HepG2 (cell line): ENCODE results near the gene OGFR. TPM values are rescaled to one million over a fixed set of nuclear protein-coding genes. Genes with fewer than 3 reads are reported as not detected.
A peak's percentile ranks its signal among the peaks of the same experiment; 100 is the strongest.

Experiments used
- ATAC-seq: fragments of 200-7000 bp; cut with Tn5 transposase; 3 replicates; pipeline ENCODE4 v1.9.1; 2020; ENCODE audit warnings: mild to moderate bottlenecking, moderate library complexity
- BruUV-seq: library from RNA; stranded (reverse); fragments of 400-500 nt; replicated peaks from 2 replicates; lab custom pipeline; 2021; lab: Mats Ljungman, UMichigan
- CTCF ChIA-PET: fragments of 300-600 bp; formaldehyde crosslinking; extraction: SDS; loops from one replicate; lab custom pipeline; 2021; ENCODE audit warnings: low total read pairs, inconsistent platforms, low intra/inter-chr PET ratio; lab: Yijun Ruan, JAX
- POLR2A ChIA-PET: fragments of 350-600 bp; sonication (Branson Sonifier 250); formaldehyde crosslinking; loops from one replicate; lab custom pipeline; 2020; ENCODE audit warnings: antibody characterized with exemption, inconsistent platforms; lab: Yijun Ruan, JAX
- DNase-seq: peaks from one replicate; pipeline ENCODE4 v3.0.0-alpha.2; 2015; ENCODE audit warnings: low spot score
- FAIRE-seq: peaks from 3 replicates; lab custom pipeline; 2011; peaks lifted over from hg19 to GRCh38; lab: Jason Lieb, UNC
- H2AFZ ChIP-seq: one replicate; pipeline ENCODE4 v1.6.1; 2011; ENCODE audit warnings: low read length, inconsistent platforms
- H3K27ac ChIP-seq: fragments of 300-600 bp; 3 replicates; pipeline ENCODE4 v1.8.0; 2011; ENCODE audit warnings: mixed run types, mild to moderate bottlenecking, mixed read lengths, low read length, inconsistent platforms; ENCODE audit not compliant: insufficient read depth; ENCODE audit errors: extremely low read length
- H3K27me3 ChIP-seq, 2 experiments: fragments of 200-600 bp in 1 of 2; 2 replicates in 1 of 2; 3 replicates in 1 of 2; pipeline versions ENCODE4 v1.6.0 to v1.8.0; 2011; ENCODE audit warnings: low read length in 2 of 2, mild to moderate bottlenecking in 2 of 2, moderate library complexity in 2 of 2, inconsistent platforms in 1 of 2; ENCODE audit not compliant: insufficient read depth in 2 of 2, control insufficient read depth in 1 of 2
- H3K36me3 ChIP-seq, 2 experiments: fragments of 200-600 bp in 1 of 2; replicated peaks in 1 of 2; 2 replicates in 1 of 2; 3 replicates in 1 of 2; pipeline versions ENCODE4 v1.5.1 to v1.8.0; 2011; ENCODE audit warnings: low read length in 2 of 2, inconsistent platforms in 1 of 2; ENCODE audit not compliant: insufficient read depth in 2 of 2, control insufficient read depth in 1 of 2
- H3K4me1 ChIP-seq: 2 replicates; pipeline ENCODE4 v1.5.1; 2012; ENCODE audit warnings: low read length, inconsistent platforms; ENCODE audit not compliant: insufficient read depth
- H3K4me2 ChIP-seq: 2 replicates; pipeline ENCODE4 v1.6.0; 2011; ENCODE audit warnings: low read depth, low read length, inconsistent platforms
- H3K4me3 ChIP-seq, 3 experiments: fragments of 200-600 bp in 1 of 3; sonication (generic), shearing (Covaris generic) in 1 of 3; replicated peaks in 1 of 3; 2 replicates each; pipeline ENCODE4 v1.5.1; 2011 to 2016; ENCODE audit warnings: low read length in 3 of 3, inconsistent platforms in 2 of 3, low read depth in 2 of 3, mild to moderate bottlenecking in 2 of 3, control low read depth in 1 of 3, mixed read lengths in 1 of 3; ENCODE audit not compliant: insufficient read depth in 1 of 3
- H3K79me2 ChIP-seq: one replicate; pipeline ENCODE4 v1.6.1; 2011; ENCODE audit warnings: low read length, inconsistent platforms; ENCODE audit not compliant: insufficient read depth
- H3K9ac ChIP-seq: 2 replicates; pipeline ENCODE4 v1.6.0; 2011; ENCODE audit warnings: mild to moderate bottlenecking, low read depth, low read length, inconsistent platforms; ENCODE audit not compliant: insufficient read depth
- H3K9me3 ChIP-seq: 2 replicates; pipeline ENCODE4 v1.5.1; 2012; ENCODE audit warnings: mild to moderate bottlenecking, low read length
- H4K20me1 ChIP-seq: 2 replicates; pipeline ENCODE4 v1.6.0; 2011; ENCODE audit warnings: inconsistent platforms, mild to moderate bottlenecking, low read length, moderate library complexity; ENCODE audit not compliant: insufficient read depth
- ARNT2 ChIP-seq: sonication (generic); formaldehyde crosslinking; IDR thresholded peaks from 2 replicates; pipeline ENCODE4 v1.8.0; 2022; ENCODE audit warnings: mild to moderate bottlenecking, low read depth, missing genetic modification reagents, moderate library complexity
- ATM ChIP-seq: fragments of 450-650 bp; IDR thresholded peaks from 2 replicates; pipeline ENCODE4 v1.7.1; 2017; ENCODE audit warnings: mild to moderate bottlenecking, borderline replicate concordance
- BRF2 ChIP-seq: sonication (generic); formaldehyde crosslinking; IDR thresholded peaks from 2 replicates; pipeline ENCODE4 v1.8.1; 2022; ENCODE audit warnings: mild to moderate bottlenecking, missing genetic modification reagents
- GTF3A ChIP-seq: sonication (generic); formaldehyde crosslinking; conservative IDR thresholded peaks from 2 replicates; pipeline ENCODE4 v1.4.0; 2020; ENCODE audit warnings: mild to moderate bottlenecking, missing genetic modification reagents
- IRF2 ChIP-seq: IDR thresholded peaks from 2 replicates; pipeline ENCODE4 v1.6.1; 2018; ENCODE audit warnings: missing genetic modification reagents, missing compliant biosample characterization
- JUND ChIP-seq: sonication (generic); formaldehyde crosslinking; IDR thresholded peaks from 2 replicates; pipeline ENCODE4 v1.8.0; 2022; ENCODE audit warnings: mild to moderate bottlenecking, missing genetic modification reagents
- KMT2A ChIP-seq: sonication (generic); formaldehyde crosslinking; IDR thresholded peaks from 2 replicates; pipeline ENCODE4 v1.4.0; 2020; ENCODE audit warnings: missing genetic modification reagents
- MLLT10 ChIP-seq: sonication (generic); formaldehyde crosslinking; IDR thresholded peaks from 2 replicates; pipeline ENCODE4 v1.4.0; 2020; ENCODE audit warnings: missing genetic modification reagents
- MTF1 ChIP-seq: sonication (generic); formaldehyde crosslinking; IDR thresholded peaks from 2 replicates; pipeline ENCODE4 v1.5.0; 2020; ENCODE audit warnings: missing genetic modification reagents
- NONO ChIP-seq, 2 experiments: fragments of 450-650 bp in 1 of 2; sonication (generic) in 1 of 2; formaldehyde crosslinking in 1 of 2; IDR thresholded peaks in 1 of 2; conservative IDR thresholded peaks in 1 of 2; 2 replicates each; pipeline versions ENCODE4 v1.6.1 to v1.8.0; 2017 to 2022; ENCODE audit warnings: mild to moderate bottlenecking in 1 of 2, missing genetic modification reagents in 1 of 2, moderate library complexity in 1 of 2
- SETDB1 ChIP-seq: sonication (generic); formaldehyde crosslinking; IDR thresholded peaks from 2 replicates; pipeline ENCODE4 v1.5.1; 2020; ENCODE audit warnings: missing genetic modification reagents, mild to moderate bottlenecking, borderline replicate concordance
- U2AF2 ChIP-seq: fragments of 200-400 bp; formaldehyde crosslinking; IDR thresholded peaks from 2 replicates; pipeline ENCODE4 v1.6.1; 2017; ENCODE audit warnings: low read depth, mild to moderate bottlenecking, low read length
- ZNF124 ChIP-seq: sonication (generic); formaldehyde crosslinking; IDR thresholded peaks from 2 replicates; pipeline ENCODE4 v1.4.0; 2020; ENCODE audit warnings: missing genetic modification reagents
- ZNF282 ChIP-seq: fragments of 450-650 bp; IDR thresholded peaks from 2 replicates; pipeline ENCODE4 v1.6.1; 2018; ENCODE audit not compliant: partially characterized antibody
- ZNF331 ChIP-seq: sonication (generic); formaldehyde crosslinking; IDR thresholded peaks from 2 replicates; pipeline ENCODE4 v1.4.0; 2020; ENCODE audit warnings: missing genetic modification reagents
- WGBS: methylation state at CpG from one replicate; pipeline ENCODE4 v1.1.6; 2017; ENCODE audit warnings: low lambda C conversion rate; 5-methylcytosine and 5-hydroxymethylcytosine counted together
- in situ Hi-C: cut with HindIII; loops from 2 replicates; pipeline ENCODE4 v1.10.0; 2017; ENCODE audit warnings: low pct_unique_long_range_greater_than_20kb; ENCODE audit not compliant: extremely low pct_ligation_motif_present
- intact Hi-C: fragments of 100-400 bp; cut with micrococcal nuclease; formaldehyde crosslinking; loops from one replicate; pipeline ENCODE4 v1.10.0; 2022; ENCODE audit not compliant: unreplicated experiment
- polyA plus RNA-seq, 8 experiments: library from polyadenylated mRNA; depleted of rRNA in 3 of 8; stranded (reverse) in 7 of 8; unstranded in 1 of 8; fragments of >200 nt; fragmentation: Illumina TruSeq in 4 of 8; extraction: Trizol in 4 of 8; gene quantifications; 2 replicates each; pipeline versions ENCODE4 v1.2.1 to v1.2.3, GENCODE V29; 2011 to 2016; ENCODE audit warnings: low read depth in 4 of 8, missing spikeins in 1 of 8, mixed read lengths in 1 of 8; ENCODE audit not compliant: insufficient read depth in 1 of 8
- total RNA-seq, 5 experiments: library from RNA; depleted of rRNA; stranded (reverse); fragments of >200 nt; fragmentation: Illumina TruSeq; extraction: Trizol; gene quantifications; 2 replicates each; pipeline ENCODE4 v1.2.3, GENCODE V29; 2016; ENCODE audit warnings: low read depth in 1 of 5
- TF ChIP-seq, protein P1 (sequence below): sonication (generic); formaldehyde crosslinking; IDR thresholded peaks from 2 replicates; pipeline ENCODE4 v1.4.0; 2020; ENCODE audit warnings: missing genetic modification reagents
- TF ChIP-seq, protein P2 (sequence below): sonication (generic); formaldehyde crosslinking; conservative IDR thresholded peaks from 2 replicates; pipeline ENCODE4 v1.4.0; 2020; ENCODE audit warnings: mild to moderate bottlenecking, missing genetic modification reagents, moderate library complexity
- TF ChIP-seq, protein P3 (sequence below): sonication (generic); formaldehyde crosslinking; IDR thresholded peaks from 2 replicates; pipeline ENCODE4 v1.8.1; 2023; ENCODE audit warnings: mild to moderate bottlenecking, missing genetic modification reagents

The OGFR gene
- total and polyA plus RNA-seq, 2 of the 13 experiments (the other 11 are each of a cell fraction or from before 2014, with no cell fraction given) = 47.7 to 81.8 TPM

GRCh38 chr20:62861726-62862336, 57.2 kb downstream of the OGFR start, which contains the start of gene TCFL5:
Gene TCFL5 (minus strand): TSS chr20:62861822. CDS start chr20:62861670, 152 bp downstream.
- BruUV-seq = no TSS peak
- TF ChIP-seq ZNF331 (CRISPR knock-in tag) (peak; percentile 88), MLLT10 (CRISPR knock-in tag) (no peak), NONO (IDR thresholded peaks at IDR 0.05) (no peak), NONO (CRISPR knock-in tag; conservative IDR thresholded peaks at IDR 0.05) (peak; percentile 81), U2AF2 (no peak), MTF1 (CRISPR knock-in tag) (no peak; the same call in 1 of the 2 replicates), ARNT2 (CRISPR knock-in tag) (peak; percentile 96), SETDB1 (CRISPR knock-in tag) (no peak), GTF3A (CRISPR knock-in tag) (no peak), IRF2 (CRISPR knock-in tag) (peak; percentile 93), JUND (CRISPR knock-in tag) (peak; percentile 59; the same call in 1 of the 2 replicates), BRF2 (CRISPR knock-in tag) (peak; percentile 86; the same call in 1 of the 2 replicates), ZNF124 (CRISPR knock-in tag) (peak; percentile 86), ZNF282 (no peak), KMT2A (CRISPR knock-in tag) (peak; percentile 50; the same call in 1 of the 2 replicates), ATM (no peak)
- TF ChIP-seq, protein P1, sequence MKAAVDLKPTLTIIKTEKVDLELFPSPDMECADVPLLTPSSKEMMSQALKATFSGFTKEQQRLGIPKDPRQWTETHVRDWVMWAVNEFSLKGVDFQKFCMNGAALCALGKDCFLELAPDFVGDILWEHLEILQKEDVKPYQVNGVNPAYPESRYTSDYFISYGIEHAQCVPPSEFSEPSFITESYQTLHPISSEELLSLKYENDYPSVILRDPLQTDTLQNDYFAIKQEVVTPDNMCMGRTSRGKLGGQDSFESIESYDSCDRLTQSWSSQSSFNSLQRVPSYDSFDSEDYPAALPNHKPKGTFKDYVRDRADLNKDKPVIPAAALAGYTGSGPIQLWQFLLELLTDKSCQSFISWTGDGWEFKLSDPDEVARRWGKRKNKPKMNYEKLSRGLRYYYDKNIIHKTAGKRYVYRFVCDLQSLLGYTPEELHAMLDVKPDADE (CRISPR knock-in tag) = peak; percentile 53; the same call in 1 of the 2 replicates
- TF ChIP-seq, protein P2, sequence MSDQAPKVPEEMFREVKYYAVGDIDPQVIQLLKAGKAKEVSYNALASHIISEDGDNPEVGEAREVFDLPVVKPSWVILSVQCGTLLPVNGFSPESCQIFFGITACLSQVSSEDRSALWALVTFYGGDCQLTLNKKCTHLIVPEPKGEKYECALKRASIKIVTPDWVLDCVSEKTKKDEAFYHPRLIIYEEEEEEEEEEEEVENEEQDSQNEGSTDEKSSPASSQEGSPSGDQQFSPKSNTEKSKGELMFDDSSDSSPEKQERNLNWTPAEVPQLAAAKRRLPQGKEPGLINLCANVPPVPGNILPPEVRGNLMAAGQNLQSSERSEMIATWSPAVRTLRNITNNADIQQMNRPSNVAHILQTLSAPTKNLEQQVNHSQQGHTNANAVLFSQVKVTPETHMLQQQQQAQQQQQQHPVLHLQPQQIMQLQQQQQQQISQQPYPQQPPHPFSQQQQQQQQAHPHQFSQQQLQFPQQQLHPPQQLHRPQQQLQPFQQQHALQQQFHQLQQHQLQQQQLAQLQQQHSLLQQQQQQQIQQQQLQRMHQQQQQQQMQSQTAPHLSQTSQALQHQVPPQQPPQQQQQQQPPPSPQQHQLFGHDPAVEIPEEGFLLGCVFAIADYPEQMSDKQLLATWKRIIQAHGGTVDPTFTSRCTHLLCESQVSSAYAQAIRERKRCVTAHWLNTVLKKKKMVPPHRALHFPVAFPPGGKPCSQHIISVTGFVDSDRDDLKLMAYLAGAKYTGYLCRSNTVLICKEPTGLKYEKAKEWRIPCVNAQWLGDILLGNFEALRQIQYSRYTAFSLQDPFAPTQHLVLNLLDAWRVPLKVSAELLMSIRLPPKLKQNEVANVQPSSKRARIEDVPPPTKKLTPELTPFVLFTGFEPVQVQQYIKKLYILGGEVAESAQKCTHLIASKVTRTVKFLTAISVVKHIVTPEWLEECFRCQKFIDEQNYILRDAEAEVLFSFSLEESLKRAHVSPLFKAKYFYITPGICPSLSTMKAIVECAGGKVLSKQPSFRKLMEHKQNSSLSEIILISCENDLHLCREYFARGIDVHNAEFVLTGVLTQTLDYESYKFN (CRISPR knock-in tag) = peak; percentile 67
- TF ChIP-seq, protein P3, sequence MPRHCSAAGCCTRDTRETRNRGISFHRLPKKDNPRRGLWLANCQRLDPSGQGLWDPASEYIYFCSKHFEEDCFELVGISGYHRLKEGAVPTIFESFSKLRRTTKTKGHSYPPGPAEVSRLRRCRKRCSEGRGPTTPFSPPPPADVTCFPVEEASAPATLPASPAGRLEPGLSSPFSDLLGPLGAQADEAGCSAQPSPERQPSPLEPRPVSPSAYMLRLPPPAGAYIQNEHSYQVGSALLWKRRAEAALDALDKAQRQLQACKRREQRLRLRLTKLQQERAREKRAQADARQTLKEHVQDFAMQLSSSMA = no peak

More at GRCh38 chr20:62861726-62862336, 57.2 kb downstream of the OGFR start, which contains the start of gene TCFL5:
- POLR2A ChIA-PET = interaction anchor here (0.5 to 2.5 kb wide), 22 partner anchors 10 to 411 kb away, joined by 3 to 37 read pairs (median 7); partner anchors contain the start of genes ARFGAP1, GID8 and SLC17A9
- CTCF ChIA-PET = no interaction called here
- DNase-seq (peak; percentile 88), FAIRE-seq (peak; percentile 28), ATAC-seq (peak; percentile 93)
- Histone ChIP-seq H3K9me3 (no peaks in the 10 kb centered on the region), H3K27ac (peak within 1 kb of the TSS; percentile 20), H3K36me3 (peaks cover 7 to 10% of the 10 kb centered on the region in 2 experiments; a peak in 4 of 5 replicates), H3K9ac (peak within 1 kb of the TSS; percentile 72), H3K27me3 (peaks cover 0 to 11% of the 10 kb centered on the region in 2 experiments; a peak in 2 of 5 replicates), H3K4me2 (peak within 1 kb of the TSS; percentile 86), H3K79me2 (peaks cover 10% of the 10 kb centered on the region), H4K20me1 (no peaks in the 10 kb centered on the region; the same call in 1 of the 2 replicates), H2AFZ (no peak within 1 kb of the TSS), H3K4me3 (peak within 1 kb of the TSS; percentile 61 to 83 (median 77)), H3K4me1 (peaks cover 44% of the 10 kb centered on the region)
- intact Hi-C loops (loop anchor here (5.0 kb wide), 1 partner anchor 40 kb away; no protein-coding TSS in a partner anchor), in situ Hi-C loops (no loop called here)
- WGBS = 7% methylated on average over 42 of the region's 70 CpGs
